C4-2B (cell line): ENCODE results near the gene ZBTB1.

Experiments used
- ZFX ChIP-seq: fragments of 450-650 bp; IDR thresholded peaks from 2 replicates; pipeline ENCODE4 v1.6.1; 2017
- TF ChIP-seq, protein P1 (sequence below): fragments of 450-650 bp; conservative IDR thresholded peaks from 2 replicates; pipeline ENCODE4 v1.5.1; 2017; ENCODE audit warnings: mild to moderate bottlenecking

- TF ChIP-seq, protein P1, sequence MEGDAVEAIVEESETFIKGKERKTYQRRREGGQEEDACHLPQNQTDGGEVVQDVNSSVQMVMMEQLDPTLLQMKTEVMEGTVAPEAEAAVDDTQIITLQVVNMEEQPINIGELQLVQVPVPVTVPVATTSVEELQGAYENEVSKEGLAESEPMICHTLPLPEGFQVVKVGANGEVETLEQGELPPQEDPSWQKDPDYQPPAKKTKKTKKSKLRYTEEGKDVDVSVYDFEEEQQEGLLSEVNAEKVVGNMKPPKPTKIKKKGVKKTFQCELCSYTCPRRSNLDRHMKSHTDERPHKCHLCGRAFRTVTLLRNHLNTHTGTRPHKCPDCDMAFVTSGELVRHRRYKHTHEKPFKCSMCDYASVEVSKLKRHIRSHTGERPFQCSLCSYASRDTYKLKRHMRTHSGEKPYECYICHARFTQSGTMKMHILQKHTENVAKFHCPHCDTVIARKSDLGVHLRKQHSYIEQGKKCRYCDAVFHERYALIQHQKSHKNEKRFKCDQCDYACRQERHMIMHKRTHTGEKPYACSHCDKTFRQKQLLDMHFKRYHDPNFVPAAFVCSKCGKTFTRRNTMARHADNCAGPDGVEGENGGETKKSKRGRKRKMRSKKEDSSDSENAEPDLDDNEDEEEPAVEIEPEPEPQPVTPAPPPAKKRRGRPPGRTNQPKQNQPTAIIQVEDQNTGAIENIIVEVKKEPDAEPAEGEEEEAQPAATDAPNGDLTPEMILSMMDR = no peak
- no peak for TF ChIP-seq ZFX
Observed at GRCh38 chr14:64550621-64551333, 46.2 kb downstream of the ZBTB1 start.
